Tibial artery (tissue), 4 donors: ENCODE data around the gene SBF1.

Experiments
- DNase-seq, 2 donors: peaks; one replicate each; pipeline ENCODE4 v3.0.0-alpha.2; 2019
- H3K27ac ChIP-seq, 2 donors: fragments of 200-600 bp; sonication (generic) in 1 of 2; 1 replicate in 1 of 2; 2 replicates in 1 of 2; pipeline ENCODE4 v1.5.1; 2018 to 2019; ENCODE audit warnings: mild to moderate bottlenecking in 1 of 2
- H3K27me3 ChIP-seq, 2 donors: fragments of 200-600 bp; sonication (generic) in 1 of 2; one replicate each; pipeline versions ENCODE4 v1.5.1 to v1.6.0; 2016 to 2019
- H3K36me3 ChIP-seq, 3 donors: fragments of 200-600 bp; sonication (generic) in 2 of 3; one replicate each; pipeline ENCODE4 v1.5.1; 2016 to 2019; ENCODE audit warnings: mild to moderate bottlenecking in 2 of 3
- H3K4me1 ChIP-seq, 4 donors: fragments of 200-600 bp; sonication (generic) in 2 of 4; 1 replicate in 3 of 4; 2 replicates in 1 of 4; pipeline ENCODE4 v1.5.1; 2016 to 2019
- H3K4me3 ChIP-seq, 2 donors: fragments of 200-600 bp; sonication (generic) in 1 of 2; 1 replicate in 1 of 2; 2 replicates in 1 of 2; pipeline ENCODE4 v1.5.1; 2018 to 2019; ENCODE audit warnings: mild to moderate bottlenecking in 2 of 2
- H3K9me3 ChIP-seq, 3 donors: fragments of 200-600 bp; sonication (generic) in 1 of 3; one replicate each; pipeline ENCODE4 v1.5.1; 2016 to 2019
- CTCF ChIP-seq, 2 experiments: fragments of 200-600 bp in 1 of 2; fragments of 450-650 bp in 1 of 2; IDR thresholded peaks; one replicate each; pipeline ENCODE4 v1.5.1; 2017 to 2019; ENCODE audit warnings: antibody characterized with exemption in 2 of 2, mild to moderate bottlenecking in 1 of 2, moderate library complexity in 1 of 2
- intact Hi-C: fragments of 100-400 bp; cut with DNase I; formaldehyde crosslinking; loops from one replicate; pipeline ENCODE4 v1.15.0; 2023; ENCODE audit warnings: low total_unique reads

SBF1 gene

GRCh38 chr22:50441428-50441993 lies 33.3 kb downstream of the SBF1 start:
- Histone ChIP-seq H3K36me3 (peaks cover 36 to 92% (median 72%) of the 10 kb centered on the region in 3 donors), H3K9me3 (no peaks in the 10 kb centered on the region), H3K4me1 (peaks cover 0 to 17% (median 5%) of the 10 kb centered on the region in 4 donors), H3K4me3 (no peak overlapping the region), H3K27me3 (no peaks in the 10 kb centered on the region), H3K27ac (no peak overlapping the region)
- intact Hi-C loops: loop anchor here (10.0 kb wide), 1 partner anchor 187 kb away; the partner anchor contains the start of gene HDAC10
- no peak for TF ChIP-seq CTCF (IDR thresholded peaks at IDR 0.05)
- DNase-seq: no peak

GRCh38 chr22:50440544-50441249 lies 34.1 kb downstream of the SBF1 start:
- intact Hi-C loops: loop anchor here (10.0 kb wide), 1 partner anchor 186 kb away; the partner anchor contains the start of gene HDAC10
- Histone ChIP-seq H3K27ac (no peak overlapping the region), H3K36me3 (peaks cover 38 to 92% (median 72%) of the 10 kb centered on the region in 3 donors), H3K9me3 (no peaks in the 10 kb centered on the region), H3K4me1 (peaks cover 0 to 17% (median 5%) of the 10 kb centered on the region in 4 donors), H3K27me3 (no peaks in the 10 kb centered on the region), H3K4me3 (no peak overlapping the region)
- no peak for TF ChIP-seq CTCF (IDR thresholded peaks at IDR 0.05)
- no peak for DNase-seq

- no peak for DNase-seq
- peaks cover 38 to 92% (median 76%) of the 10 kb centered on the region in 3 donors for H3K36me3 ChIP-seq
- intact Hi-C loops: loop anchor here (10.0 kb wide), 1 partner anchor 185 kb away; the partner anchor contains the start of gene HDAC10
Observed at GRCh38 chr22:50439871-50440331, 34.9 kb downstream of the SBF1 start.

DNA sequence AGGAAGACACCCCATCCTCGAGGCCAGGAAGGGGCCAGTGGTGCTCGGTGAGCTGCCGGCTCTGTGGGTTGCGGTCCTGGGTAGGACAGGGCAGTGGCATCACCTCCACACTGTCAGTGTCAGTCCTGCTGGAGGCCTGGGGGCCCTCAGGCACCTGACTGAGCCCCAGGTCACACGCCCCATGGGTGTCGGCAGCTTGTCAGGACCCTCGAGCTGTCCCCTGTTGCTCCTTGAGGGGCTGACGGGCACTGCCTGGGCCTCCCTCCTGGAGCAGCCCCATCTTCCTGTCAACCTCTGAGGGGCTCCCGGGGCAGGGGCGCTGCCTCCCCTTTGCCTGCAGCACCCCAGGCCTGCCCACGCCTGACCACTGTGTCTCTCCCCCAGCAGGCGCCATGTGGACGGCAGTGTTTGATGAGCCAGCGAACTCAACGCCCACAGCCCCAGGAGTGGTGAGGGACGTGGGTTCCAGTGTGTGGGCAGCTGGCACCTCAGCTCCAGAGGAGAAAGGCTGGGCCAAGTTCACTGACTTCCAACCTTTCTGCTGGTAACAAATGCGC lies 35.4 kb downstream of the SBF1 start:
- Histone ChIP-seq H3K4me3 (no peak overlapping the region), H3K9me3 (no peaks in the 10 kb centered on the region), H3K4me1 (peaks cover 0 to 9% (median 3%) of the 10 kb centered on the region in 4 donors), H3K27me3 (no peaks in the 10 kb centered on the region), H3K36me3 (peaks cover 38 to 92% (median 79%) of the 10 kb centered on the region in 3 donors), H3K27ac (no peak overlapping the region)
- DNase-seq: no peak
- intact Hi-C loops: no loop called here
- no peak for TF ChIP-seq CTCF (IDR thresholded peaks at IDR 0.05)

More at GRCh38 chr22:50439871-50440331, 34.9 kb downstream of the SBF1 start:
- H3K4me3 ChIP-seq: no peak overlapping the region
- no peaks in the 10 kb centered on the region for H3K27me3 ChIP-seq
- H3K4me1 ChIP-seq: peaks cover 0 to 14% (median 5%) of the 10 kb centered on the region in 4 donors
- no peak overlapping the region for H3K27ac ChIP-seq
- no peaks in the 10 kb centered on the region for H3K9me3 ChIP-seq
- no peak for TF ChIP-seq CTCF (IDR thresholded peaks at IDR 0.05)

- Histone ChIP-seq H3K27me3 (no peaks in the 10 kb centered on the region), H3K4me1 (peaks cover 0 to 1% (median under 1%) of the 10 kb centered on the region in 4 donors), H3K4me3 (no peak overlapping the region), H3K27ac (no peak overlapping the region), H3K9me3 (no peaks in the 10 kb centered on the region), H3K36me3 (peaks cover 38 to 86% (median 79%) of the 10 kb centered on the region in 3 donors)
- intact Hi-C loops: no loop called here
- no peak for TF ChIP-seq CTCF (IDR thresholded peaks at IDR 0.05)
- DNase-seq: no peak
Observed at GRCh38 chr22:50438305-50439275, 36.2 kb downstream of the SBF1 start.
